DND-41 (cell line): ENCODE results near the gene PGAM1.
"Not testable (repeated sequence)": the region's sequence is repeated elsewhere in the genome, so short reads cannot be mapped to it uniquely, and the experiment has no call there.

Experiments
- ATAC-seq: fragments of 200-7000 bp; cut with Tn5 transposase; 3 replicates; pipeline ENCODE4 v1.9.1; 2021; ENCODE audit warnings: low read depth; ENCODE audit not compliant: insufficient read depth
- DNase-seq: peaks from one replicate; pipeline ENCODE4 v3.0.0-alpha.2; 2020
- H2AFZ ChIP-seq: 2 replicates; pipeline ENCODE4 v1.6.0; 2012; ENCODE audit warnings: low read depth, low read length
- H3K27ac ChIP-seq: 2 replicates; pipeline ENCODE4 v1.5.1; 2012; ENCODE audit warnings: low read length, inconsistent platforms
- H3K27me3 ChIP-seq: fragments of 200-600 bp; sonication (generic); 2 replicates; pipeline ENCODE4 v1.6.0; 2012; ENCODE audit warnings: low read length, mild to moderate bottlenecking, inconsistent platforms; ENCODE audit not compliant: insufficient read depth, poor library complexity
- H3K36me3 ChIP-seq: 2 replicates; pipeline ENCODE4 v1.5.1; 2012; ENCODE audit warnings: low read length, inconsistent platforms; ENCODE audit not compliant: insufficient read depth
- H3K4me1 ChIP-seq: 2 replicates; pipeline ENCODE4 v1.5.1; 2012; ENCODE audit warnings: mild to moderate bottlenecking, low read length; ENCODE audit not compliant: insufficient read depth
- H3K4me2 ChIP-seq: 2 replicates; pipeline ENCODE4 v1.6.0; 2012; ENCODE audit warnings: mild to moderate bottlenecking, moderate library complexity, low read length, inconsistent platforms; ENCODE audit not compliant: insufficient read depth
- H3K4me3 ChIP-seq, 2 experiments: fragments of 200-600 bp in 1 of 2; shearing (Covaris generic) in 1 of 2; 2 replicates each; pipeline ENCODE4 v1.5.1; 2012 to 2016; ENCODE audit warnings: inconsistent platforms in 2 of 2, low read length in 2 of 2, mild to moderate bottlenecking in 2 of 2, low read depth in 1 of 2, moderate library complexity in 1 of 2
- H3K79me2 ChIP-seq: 2 replicates; pipeline ENCODE4 v1.6.0; 2012; ENCODE audit warnings: low read length, inconsistent platforms; ENCODE audit not compliant: insufficient read depth
- H3K9ac ChIP-seq: 2 replicates; pipeline ENCODE4 v1.6.0; 2012; ENCODE audit warnings: low read depth, mild to moderate bottlenecking, inconsistent platforms, low read length, moderate library complexity
- H3K9me3 ChIP-seq: 2 replicates; pipeline ENCODE4 v1.5.1; 2012; ENCODE audit warnings: low read length, moderate library complexity, mild to moderate bottlenecking, inconsistent platforms; ENCODE audit not compliant: insufficient read depth, severe bottlenecking
- H4K20me1 ChIP-seq: 2 replicates; pipeline ENCODE4 v1.6.0; 2012; ENCODE audit warnings: low read length; ENCODE audit not compliant: insufficient read depth
- CTCF ChIP-seq: IDR thresholded peaks from 2 replicates; pipeline ENCODE4 v1.5.1; 2012; ENCODE audit warnings: borderline replicate concordance, low read length, moderate library complexity, mild to moderate bottlenecking; ENCODE audit not compliant: poor library complexity, severe bottlenecking; ENCODE audit errors: extremely low read depth
- EZH2 ChIP-seq: IDR thresholded peaks from 3 replicates; pipeline ENCODE4 v1.6.1; 2012; ENCODE audit warnings: borderline replicate concordance, low read depth, mild to moderate bottlenecking, moderate library complexity, low read length, inconsistent platforms; ENCODE audit not compliant: severe bottlenecking

Gene PGAM1

DNA sequence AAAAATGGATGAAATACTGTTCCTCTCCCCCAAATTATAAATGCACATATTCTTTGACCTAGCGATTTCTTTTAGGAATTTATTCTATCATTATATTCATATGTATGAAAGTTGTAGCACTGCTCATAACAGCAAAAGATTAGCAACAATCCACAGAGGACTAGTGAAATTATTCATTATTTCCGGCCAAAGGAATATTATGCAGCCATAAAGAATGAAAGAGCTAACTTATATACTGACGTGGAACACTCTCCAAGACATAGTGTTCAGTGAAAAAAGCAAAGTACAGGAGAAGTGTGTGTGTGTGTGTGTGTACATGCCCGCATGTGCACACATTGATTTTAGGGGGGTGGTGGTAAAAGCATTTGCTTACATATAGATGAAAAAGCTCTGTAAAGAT is 48.9 kb downstream of the PGAM1 start:
- Histone ChIP-seq H3K79me2 (no peaks in the 10 kb centered on the region), H2AFZ (no peak overlapping the region), H4K20me1 (no peaks in the 10 kb centered on the region), H3K27me3 (no peaks in the 10 kb centered on the region), H3K4me2 (no peak overlapping the region), H3K4me3 (no peak overlapping the region), H3K4me1 (no peaks in the 10 kb centered on the region), H3K9ac (no peak overlapping the region), H3K36me3 (peaks cover 96% of the 10 kb centered on the region), H3K9me3 (no peaks in the 10 kb centered on the region), H3K27ac (no peak overlapping the region)
- ATAC-seq (no peak), DNase-seq (no peak)
- no peak for TF ChIP-seq EZH2
- no peak for TF ChIP-seq CTCF

GRCh38 chr10:97475936-97476594 is 50.1 kb downstream of the PGAM1 start:
- Histone ChIP-seq H4K20me1 (no peaks in the 10 kb centered on the region), H3K4me3 (no peak overlapping the region), H3K4me2 (no peak overlapping the region), H3K36me3 (peaks cover 97% of the 10 kb centered on the region), H3K27ac (no peak overlapping the region), H3K9ac (no peak overlapping the region), H2AFZ (no peak overlapping the region), H3K9me3 (no peaks in the 10 kb centered on the region), H3K79me2 (0 out of 2 replicates have a peak, but pooled peaks cover 1% of the 10 kb centered on the region), H3K27me3 (no peaks in the 10 kb centered on the region), H3K4me1 (no peaks in the 10 kb centered on the region)
- ATAC-seq (no peak), DNase-seq (no peak)
- TF ChIP-seq CTCF: no peak
- TF ChIP-seq EZH2: no peak

DNA sequence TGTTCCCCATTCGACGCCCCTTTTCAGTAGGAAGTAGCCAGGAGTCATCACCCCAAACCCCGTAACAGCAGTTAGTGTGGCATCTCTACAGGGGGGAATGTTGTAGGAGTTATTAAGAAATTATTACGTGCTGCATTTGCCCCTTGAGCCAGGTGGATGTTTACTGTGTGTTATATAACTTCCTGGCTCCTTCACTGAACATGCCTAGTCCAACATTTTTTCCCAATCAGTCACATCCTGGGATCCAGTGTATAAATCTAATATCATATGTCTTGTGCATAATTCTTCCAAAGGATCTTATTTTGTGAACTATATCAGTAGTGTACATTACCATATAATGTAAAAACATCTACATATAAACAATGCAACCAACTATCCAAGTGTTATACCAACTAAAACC is 53.4 kb downstream of the PGAM1 start:
- H4K20me1 ChIP-seq, DNase-seq, H3K4me1 ChIP-seq, H2AFZ ChIP-seq, H3K27me3 ChIP-seq, ATAC-seq, H3K9me3 ChIP-seq, H3K4me2 ChIP-seq, H3K4me3 ChIP-seq, H3K9ac ChIP-seq, H3K27ac ChIP-seq: not testable (repeated sequence)
- Histone ChIP-seq H3K79me2 (peaks cover 25% of the 10 kb centered on the region), H3K36me3 (peaks cover 84% of the 10 kb centered on the region)

DNA sequence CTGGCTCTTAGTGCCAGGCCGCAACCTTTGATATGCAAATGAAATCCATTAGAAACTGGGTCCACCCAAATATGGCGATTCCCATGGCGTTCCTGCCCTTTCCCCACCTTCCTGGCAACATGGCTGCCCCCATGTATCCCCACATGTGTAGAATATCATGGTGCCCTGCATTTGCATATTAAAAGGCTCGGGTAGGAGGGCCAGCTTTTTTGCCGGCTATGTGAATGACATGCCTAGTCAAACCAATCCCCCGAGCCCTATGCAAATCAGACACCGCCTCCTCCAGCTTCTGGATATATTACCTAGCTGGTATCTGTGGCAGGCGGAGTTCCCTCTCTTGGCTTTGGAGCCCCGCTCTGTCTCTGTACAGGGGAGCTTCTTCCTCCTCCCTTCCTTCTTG is 53.9 kb downstream of the PGAM1 start:
- DNase-seq (peak; percentile 25), ATAC-seq (0 out of 3 replicates have a peak, but pooled peaks have one; percentile 29)
- no peaks in the 10 kb centered on the region for H3K27me3 ChIP-seq
- no peak overlapping the region for H3K9ac ChIP-seq
- no peak overlapping the region for H3K4me2 ChIP-seq
- no peak overlapping the region for H3K27ac ChIP-seq
- peaks cover 8% of the 10 kb centered on the region; the same call in 1 of the 2 replicates for H4K20me1 ChIP-seq
- H3K79me2 ChIP-seq: peaks cover 29% of the 10 kb centered on the region
- TF ChIP-seq CTCF (no peak), EZH2 (no peak)
- H2AFZ ChIP-seq: no peak overlapping the region
- H3K4me3 ChIP-seq: no peak overlapping the region
- H3K9me3 ChIP-seq: no peaks in the 10 kb centered on the region
- H3K36me3 ChIP-seq: peaks cover 82% of the 10 kb centered on the region
- H3K4me1 ChIP-seq: no peaks in the 10 kb centered on the region
